ENCODE measurements around the gene OR51V1.
"Not testable (repeated sequence)": the region's sequence is repeated elsewhere in the genome, so short reads cannot be mapped to it uniquely, and the experiment has no call there.

The OR51V1 gene

GRCh38 chr11:5229796-5230195 lies 29.3 kb upstream of the OR51V1 start:
- DNase-seq, result no peak

- DNase-seq, result no peak
Observed at GRCh38 chr11:5229356-5229755, 28.9 kb upstream of the OR51V1 start.

DNA sequence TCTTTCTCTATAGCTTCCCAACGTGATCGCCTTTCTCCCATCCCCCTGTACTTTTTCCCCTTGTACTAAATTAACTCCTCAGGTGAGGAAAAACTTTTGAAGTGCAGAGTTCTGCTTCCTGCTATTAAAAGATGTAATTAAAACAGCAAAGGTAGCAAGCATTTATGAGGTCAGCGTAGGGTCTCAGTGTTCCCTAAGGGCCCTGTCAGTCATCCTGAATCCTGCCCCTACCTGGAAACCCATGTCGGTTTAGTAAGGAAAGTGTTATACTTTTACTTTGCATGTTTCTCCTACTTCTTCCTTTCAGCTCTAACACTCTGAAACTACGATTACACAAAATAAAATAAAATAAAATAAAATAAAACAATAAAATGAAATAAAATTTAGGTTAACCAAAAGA lies 27.6 kb upstream of the OR51V1 start:
- no peak for DNase-seq

- DNase-seq, result no peak
Observed at GRCh38 chr11:5227681-5228080, 27.2 kb upstream of the OR51V1 start.

DNA sequence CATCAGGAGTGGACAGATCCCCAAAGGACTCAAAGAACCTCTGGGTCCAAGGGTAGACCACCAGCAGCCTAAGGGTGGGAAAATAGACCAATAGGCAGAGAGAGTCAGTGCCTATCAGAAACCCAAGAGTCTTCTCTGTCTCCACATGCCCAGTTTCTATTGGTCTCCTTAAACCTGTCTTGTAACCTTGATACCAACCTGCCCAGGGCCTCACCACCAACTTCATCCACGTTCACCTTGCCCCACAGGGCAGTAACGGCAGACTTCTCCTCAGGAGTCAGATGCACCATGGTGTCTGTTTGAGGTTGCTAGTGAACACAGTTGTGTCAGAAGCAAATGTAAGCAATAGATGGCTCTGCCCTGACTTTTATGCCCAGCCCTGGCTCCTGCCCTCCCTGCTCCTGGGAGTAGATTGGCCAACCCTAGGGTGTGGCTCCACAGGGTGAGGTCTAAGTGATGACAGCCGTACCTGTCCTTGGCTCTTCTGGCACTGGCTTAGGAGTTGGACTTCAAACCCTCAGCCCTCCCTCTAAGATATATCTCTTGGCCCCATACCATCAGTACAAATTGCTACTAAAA lies 26.3 kb upstream of the OR51V1 start, which contains the start of gene HBB:
HBB (minus strand) TSS at position 340 of the 579 bp plus-strand sequence; CDS start at position 290, 50 bp downstream.
- DNase-seq, result no peak

- no peak for DNase-seq
Observed at GRCh38 chr11:5225480-5225871, 25.0 kb upstream of the OR51V1 start.

- no peak for DNase-seq
Observed at GRCh38 chr11:5224538-5225479, 24.3 kb upstream of the OR51V1 start.

GRCh38 chr11:5223686-5224085 lies 23.2 kb upstream of the OR51V1 start:
- DNase-seq, result no peak

- no peak for DNase-seq
Observed at GRCh38 chr11:5223146-5223545, 22.7 kb upstream of the OR51V1 start.

GRCh38 chr11:5210376-5210885 lies 9.9 kb upstream of the OR51V1 start:
- no peak for DNase-seq

GRCh38 chr11:5204787-5205186 lies 4.3 kb upstream of the OR51V1 start:
- DNase-seq, result no peak

DNA sequence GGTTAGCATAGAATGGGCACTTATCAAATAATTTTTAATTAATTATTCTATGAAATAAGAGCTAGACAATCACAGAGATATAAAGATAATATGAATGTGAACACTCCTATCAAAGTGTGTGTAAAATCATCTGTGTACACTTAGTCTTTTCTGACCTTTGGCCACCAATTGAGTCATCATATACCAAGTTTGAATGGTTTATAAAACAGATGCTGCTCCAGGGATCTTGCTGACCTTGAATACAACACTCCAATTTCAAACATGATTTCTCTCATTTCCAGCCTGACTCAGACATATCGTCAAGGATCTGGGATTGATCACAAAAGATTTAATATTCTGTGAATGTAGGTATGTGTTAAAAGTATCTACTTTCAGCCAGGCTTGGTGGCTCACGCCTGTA lies 2.9 kb upstream of the OR51V1 start:
- DNase-seq, result no peak

GRCh38 chr11:5198285-5198684 lies 2.2 kb downstream of the OR51V1 start:
- no peak for DNase-seq

DNA sequence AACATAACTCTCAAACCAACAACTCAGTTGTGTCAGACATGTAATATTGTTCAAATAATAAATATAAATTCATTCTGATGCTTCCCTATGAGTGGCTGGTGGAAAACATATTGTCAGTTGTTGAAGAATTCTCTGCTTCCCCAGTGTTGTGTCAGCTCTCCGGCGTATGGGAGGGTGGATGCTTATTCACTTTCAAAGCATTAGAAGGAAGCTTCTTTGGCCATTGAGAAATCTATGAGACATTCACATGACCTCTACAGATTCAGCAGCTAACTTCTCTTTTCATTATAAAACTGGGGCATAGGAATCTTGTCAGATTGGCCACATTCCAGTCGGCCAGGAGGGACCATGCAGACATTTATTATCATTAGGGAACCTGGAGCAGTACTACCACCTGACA lies 2.9 kb downstream of the OR51V1 start:
- DNase-seq, result no peak

- DNase-seq, result no peak
Observed at GRCh38 chr11:5196731-5197130, 3.8 kb downstream of the OR51V1 start.

- no peak for DNase-seq
Observed at GRCh38 chr11:5196067-5196466, 4.4 kb downstream of the OR51V1 start.

- DNase-seq, result no peak
Observed at GRCh38 chr11:5192738-5193137, 7.7 kb downstream of the OR51V1 start.

GRCh38 chr11:5188201-5188600 lies 12.3 kb downstream of the OR51V1 start:
- DNase-seq, result no peak

DNA sequence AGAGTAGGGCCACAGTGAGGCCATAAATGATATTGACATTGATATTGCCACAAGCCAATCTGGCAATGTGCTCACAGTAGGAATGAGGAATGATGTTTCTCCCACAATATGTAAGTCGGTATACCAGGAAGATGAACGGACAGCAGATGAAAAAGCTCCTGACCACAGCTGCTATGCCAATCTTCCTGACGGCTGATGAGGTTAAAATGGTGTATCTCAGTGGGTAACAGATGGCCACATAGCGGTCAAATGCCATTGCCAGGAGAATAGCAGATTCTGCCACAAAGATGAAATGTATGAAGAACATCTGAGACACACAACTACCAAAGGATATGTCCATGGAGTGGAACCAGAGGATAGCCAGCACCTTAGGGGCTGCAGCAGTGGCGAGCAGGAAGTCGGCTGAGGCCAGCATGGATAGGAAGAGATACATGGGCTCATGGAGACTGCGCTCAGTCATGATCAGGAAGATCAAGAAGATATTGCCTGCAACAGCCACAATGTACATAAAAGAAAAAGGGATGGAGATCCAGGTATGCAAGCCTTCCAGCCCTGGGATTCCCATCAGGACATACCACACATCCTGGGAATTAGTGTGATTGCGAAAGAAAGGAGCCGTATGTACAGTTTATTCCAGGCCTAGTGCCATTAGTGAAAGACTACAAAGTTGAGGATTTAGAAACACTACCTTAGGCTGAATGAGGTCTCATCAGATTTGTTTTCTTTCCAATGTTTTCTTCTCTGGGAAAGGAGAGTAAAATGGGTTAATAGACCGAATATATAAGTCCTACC lies 22.2 kb downstream of the OR51V1 start:
- no peak for DNase-seq

DNA sequence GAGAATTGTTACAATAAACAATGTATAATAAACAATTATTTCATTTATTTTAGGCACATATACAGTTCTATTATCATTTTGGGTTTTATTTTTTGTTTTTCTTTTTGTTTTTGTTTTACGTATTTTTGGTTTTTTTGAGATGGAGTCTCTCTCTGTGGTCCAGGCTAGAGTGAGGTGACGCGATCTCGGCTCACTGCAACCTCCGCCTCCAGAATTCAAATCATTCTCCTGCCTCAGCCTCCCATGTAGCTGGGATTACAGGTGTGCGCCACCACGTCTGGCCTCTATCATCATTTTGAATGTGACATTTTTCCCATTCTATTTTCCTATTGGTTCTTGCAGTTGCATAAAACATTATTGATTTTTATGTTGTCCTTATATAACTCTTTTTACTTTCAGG lies 25.5 kb downstream of the OR51V1 start:
- DNase-seq, result no peak

DNA sequence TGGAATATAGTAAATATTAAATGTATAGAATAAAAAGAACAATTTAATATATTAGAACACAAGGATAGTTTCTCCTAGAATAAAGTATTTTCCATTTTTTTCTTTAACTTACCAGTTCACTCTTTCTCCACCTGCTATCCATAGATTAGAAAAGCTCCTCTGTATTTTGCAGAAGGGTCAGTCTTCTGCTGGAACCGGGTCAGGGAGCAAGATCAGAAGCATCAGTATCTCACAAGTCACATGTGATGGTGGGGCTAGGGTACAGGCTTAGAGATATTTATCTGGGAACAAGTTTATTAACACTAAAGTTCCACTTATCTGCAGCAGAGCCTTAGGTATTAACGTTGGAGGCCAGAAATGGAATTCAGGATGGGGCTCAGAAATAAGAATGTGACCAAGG lies 28.6 kb downstream of the OR51V1 start:
- DNase-seq, result no peak

- DNase-seq, result not testable (repeated sequence)
Observed at GRCh38 chr11:5165898-5166297, 34.6 kb downstream of the OR51V1 start.

DNA sequence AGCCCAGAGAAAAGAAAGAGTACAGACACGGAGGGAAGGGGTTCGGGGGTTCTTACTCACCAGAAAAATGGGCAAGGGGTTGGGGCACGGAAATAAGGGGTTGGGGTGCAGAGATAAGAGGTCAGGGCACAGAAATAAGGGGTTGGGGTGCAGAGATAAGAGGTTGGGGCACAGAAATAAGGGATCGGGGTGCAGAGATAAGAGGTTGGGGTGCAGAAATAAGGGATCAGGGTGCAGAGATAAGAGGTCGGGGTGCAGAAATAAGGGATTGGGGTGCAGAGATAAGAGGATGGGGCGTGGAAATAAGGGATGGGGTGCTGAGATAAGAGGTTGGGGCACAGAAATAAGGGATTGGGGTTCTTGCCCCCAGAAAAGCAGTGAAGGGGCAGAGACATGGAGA lies 35.7 kb downstream of the OR51V1 start:
- not testable (repeated sequence) for DNase-seq
